Measurements from ENCODE around the gene NFKB2.

DNA sequence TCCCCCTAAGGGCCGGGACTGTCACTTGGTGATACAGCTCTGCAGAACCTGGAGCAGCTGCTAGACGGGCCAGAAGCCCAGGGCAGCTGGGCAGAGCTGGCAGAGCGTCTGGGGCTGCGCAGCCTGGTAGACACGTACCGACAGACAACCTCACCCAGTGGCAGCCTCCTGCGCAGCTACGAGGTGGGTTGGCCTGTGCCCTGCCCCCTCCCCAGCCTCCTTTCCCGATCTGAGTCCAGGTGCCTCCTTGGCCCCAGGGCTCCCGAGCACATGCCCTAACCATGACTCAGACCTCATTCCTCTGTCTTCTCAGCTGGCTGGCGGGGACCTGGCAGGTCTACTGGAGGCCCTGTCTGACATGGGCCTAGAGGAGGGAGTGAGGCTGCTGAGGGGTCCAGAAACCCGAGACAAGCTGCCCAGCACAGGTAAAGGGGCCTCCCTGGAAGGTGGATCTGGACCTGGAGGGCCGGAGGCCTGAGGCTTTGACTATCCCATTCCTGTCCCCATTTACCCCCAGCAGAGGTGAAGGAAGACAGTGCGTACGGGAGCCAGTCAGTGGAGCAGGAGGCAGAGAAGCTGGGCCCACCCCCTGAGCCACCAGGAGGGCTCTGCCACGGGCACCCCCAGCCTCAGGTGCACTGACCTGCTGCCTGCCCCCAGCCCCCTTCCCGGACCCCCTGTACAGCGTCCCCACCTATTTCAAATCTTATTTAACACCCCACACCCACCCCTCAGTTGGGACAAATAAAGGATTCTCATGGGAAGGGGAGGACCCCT lies 6.4 kb downstream of the NFKB2 start:
- TF ChIP-seq EZH2 (IDR thresholded peaks at IDR 0.05; ENCODE audit: borderline replicate concordance, insufficient read depth, low read depth, low read length, poor library complexity, severe bottlenecking) (no peak), CTCF (IDR thresholded peaks at IDR 0.05) (no peak)
